HCT116 (cell line): ENCODE results near the gene CHST10. TPM values are rescaled to one million over a fixed set of nuclear protein-coding genes. Genes with fewer than 3 reads are reported as not detected.
"Not testable (repeated sequence)": the region's sequence is repeated elsewhere in the genome, so short reads cannot be mapped to it uniquely, and the experiment has no call there.

Experiments
- ATAC-seq: fragments of 200-7000 bp; cut with Tn5 transposase; 2 replicates; pipeline ENCODE4 v1.9.1; 2020; ENCODE audit warnings: mild to moderate bottlenecking, moderate library complexity
- BruUV-seq: library from RNA; stranded (reverse); fragments of 400-500 nt; replicated peaks from 2 replicates; lab custom pipeline; 2021; lab: Mats Ljungman, UMichigan
- CTCF ChIA-PET: fragments of 300-600 bp; sonication (Branson Sonifier 250); formaldehyde crosslinking; loops from one replicate; lab custom pipeline; 2021; ENCODE audit warnings: antibody characterized with exemption; lab: Charles Lee
- POLR2A ChIA-PET: fragments of 300-600, 350-600 bp; sonication (Branson Sonifier 250); formaldehyde crosslinking; loops from one replicate; lab custom pipeline; 2021; ENCODE audit warnings: antibody characterized with exemption; lab: Charles Lee
- RAD21 ChIA-PET, 2 experiments: fragments of 300-600 bp; sonication (Branson Sonifier 250); formaldehyde crosslinking; loops; one replicate each; lab custom pipeline; 2023; ENCODE audit warnings: low total read pairs in 2 of 2; ENCODE audit not compliant: uncharacterized antibody in 2 of 2, unreplicated experiment in 2 of 2, low non-redundant PET in 1 of 2; lab: Charles Lee
- DNase-seq: peaks from one replicate; pipeline ENCODE4 v3.0.0-alpha.2; 2010; ENCODE audit warnings: low read depth, low spot score
- H2AFZ ChIP-seq: fragments of 200-600 bp; shearing (Covaris generic), sonication (generic); 2 replicates; pipeline ENCODE4 v1.6.1; 2017; ENCODE audit warnings: low read depth, mixed run types, mixed read lengths, antibody characterized with exemption, low read length; ENCODE audit not compliant: poor library complexity, severe bottlenecking
- H3K27ac ChIP-seq: 2 replicates; pipeline ENCODE4 v1.5.1; 2012; ENCODE audit warnings: low read depth, low read length
- H3K27me3 ChIP-seq: fragments of 200-600 bp; sonication (generic); 2 replicates; pipeline ENCODE4 v1.6.1; 2016; ENCODE audit warnings: mixed run types, low read length, mixed read lengths; ENCODE audit not compliant: insufficient read depth
- H3K36me3 ChIP-seq, 2 experiments: fragments of 200-500 bp in 1 of 2; fragments of 200-600 bp in 1 of 2; sonication (Bioruptor generic) in 1 of 2; sonication (generic) in 1 of 2; 2 replicates each; pipeline versions ENCODE4 v1.5.1 to v1.6.1; 2014 to 2016; ENCODE audit warnings: low read length in 2 of 2, inconsistent platforms in 1 of 2, mixed read lengths in 1 of 2, mixed run types in 1 of 2; ENCODE audit not compliant: insufficient read depth in 2 of 2, control insufficient read depth in 1 of 2
- H3K4me1 ChIP-seq, 2 experiments: fragments of 200-600 bp in 1 of 2; sonication (generic) in 1 of 2; 2 replicates each; pipeline versions ENCODE4 v1.5.1 to v1.6.1; 2012 to 2017; ENCODE audit warnings: low read length in 2 of 2, inconsistent platforms in 1 of 2, mild to moderate bottlenecking in 1 of 2, mixed read lengths in 1 of 2, mixed run types in 1 of 2, moderate library complexity in 1 of 2; ENCODE audit not compliant: insufficient read depth in 2 of 2, control insufficient read depth in 1 of 2
- H3K4me2 ChIP-seq: fragments of 200-600 bp; sonication (generic); 2 replicates; pipeline ENCODE4 v1.6.1; 2017; ENCODE audit warnings: mixed run types, low read length, mixed read lengths
- H3K4me3 ChIP-seq, 2 experiments: fragments of 200-600 bp in 1 of 2; sonication (generic) in 1 of 2; replicated peaks in 1 of 2; 2 replicates each; pipeline ENCODE4 v1.5.1; 2011 to 2016; ENCODE audit warnings: low read length in 2 of 2, control low read depth in 1 of 2, low read depth in 1 of 2, mild to moderate bottlenecking in 1 of 2, mixed read lengths in 1 of 2, mixed run types in 1 of 2
- H3K79me2 ChIP-seq: fragments of 200-600 bp; sonication (generic); 2 replicates; pipeline ENCODE4 v1.6.1; 2017; ENCODE audit warnings: mild to moderate bottlenecking, mixed run types, low read length, moderate library complexity, mixed read lengths; ENCODE audit not compliant: insufficient read depth
- H3K9ac ChIP-seq: fragments of 200-600 bp; sonication (generic); 2 replicates; pipeline ENCODE4 v1.6.1; 2016; ENCODE audit warnings: low read length, mixed read lengths
- H3K9me2 ChIP-seq: fragments of 200-600 bp; sonication (generic), shearing (Covaris generic); 2 replicates; pipeline ENCODE4 v1.6.1; 2017; ENCODE audit warnings: mixed run types, mild to moderate bottlenecking, moderate library complexity; ENCODE audit not compliant: insufficient read depth
- H3K9me3 ChIP-seq, 2 experiments: fragments of 200-500 bp in 1 of 2; fragments of 200-600 bp in 1 of 2; sonication (Bioruptor generic) in 1 of 2; sonication (generic) in 1 of 2; 2 replicates each; pipeline ENCODE4 v1.6.1; 2014 to 2017; ENCODE audit warnings: low read length in 2 of 2, mixed read lengths in 2 of 2, inconsistent platforms in 1 of 2, low read depth in 1 of 2, mild to moderate bottlenecking in 1 of 2, mixed run types in 1 of 2, moderate library complexity in 1 of 2; ENCODE audit not compliant: control insufficient read depth in 1 of 2, insufficient read depth in 1 of 2
- H4K20me1 ChIP-seq: fragments of 200-600 bp; sonication (generic), shearing (Covaris generic); 2 replicates; pipeline ENCODE4 v1.6.1; 2017; ENCODE audit warnings: mixed run types, mild to moderate bottlenecking, moderate library complexity; ENCODE audit not compliant: insufficient read depth
- EGR1 ChIP-seq: IDR thresholded peaks from 2 replicates; pipeline ENCODE4 v1.6.1; 2012; ENCODE audit warnings: low read depth
- ELF1 ChIP-seq: IDR thresholded peaks from 2 replicates; pipeline ENCODE4 v1.6.1; 2012; ENCODE audit warnings: low read depth, borderline replicate concordance
- EZH2phosphoT487 ChIP-seq: fragments of 200-600 bp; IDR thresholded peaks from 2 replicates; pipeline ENCODE4 v1.6.1; 2018; ENCODE audit warnings: antibody characterized with exemption, borderline replicate concordance
- POLR2AphosphoS5 ChIP-seq: IDR thresholded peaks from 2 replicates; pipeline ENCODE4 v1.6.1; 2011; ENCODE audit warnings: mild to moderate bottlenecking, low read depth, low read length, moderate library complexity
- TCF7L2 ChIP-seq: IDR thresholded peaks from 2 replicates; pipeline ENCODE4 v1.7.0; 2011; ENCODE audit warnings: borderline replicate concordance, inconsistent platforms; ENCODE audit not compliant: insufficient read depth, insufficient read length; ENCODE audit errors: extremely low read depth
- ZNF274 ChIP-seq: fragments of 200-500 bp; sonication (Bioruptor generic); IDR thresholded peaks from 2 replicates; pipeline ENCODE4 v1.6.1; 2014; ENCODE audit warnings: mild to moderate bottlenecking, low read depth, low read length, inconsistent platforms
- intact Hi-C: fragments of 100-400 bp; cut with micrococcal nuclease; formaldehyde crosslinking; loops from 2 replicates; pipeline ENCODE4 v1.10.0; 2022
- total RNA-seq: library from RNA; stranded (reverse); gene quantifications from one replicate; pipeline ENCODE4 v1.2.1, GENCODE V29; 2021; ENCODE audit not compliant: unreplicated experiment
- TF ChIP-seq, protein P1 (sequence below): IDR thresholded peaks from 2 replicates; pipeline ENCODE4 v1.6.1; 2012
- TF ChIP-seq, protein P2 (sequence below), 3 experiments: fragments of 200-600 bp in 1 of 3; sonication (generic) in 1 of 3; IDR thresholded peaks in 2 of 3; conservative IDR thresholded peaks in 1 of 3; 2 replicates each; pipeline ENCODE4 v1.5.1; 2012 to 2017; ENCODE audit warnings: low read depth in 2 of 3, low read length in 2 of 3, antibody characterized with exemption in 1 of 3, borderline replicate concordance in 1 of 3, control low read depth in 1 of 3, mild to moderate bottlenecking in 1 of 3, mixed read lengths in 1 of 3, mixed run types in 1 of 3, moderate library complexity in 1 of 3; ENCODE audit not compliant: insufficient read depth in 1 of 3

CHST10 gene
- total RNA-seq, 1 experiment from 2014 or later, result 0.27 TPM

DNA sequence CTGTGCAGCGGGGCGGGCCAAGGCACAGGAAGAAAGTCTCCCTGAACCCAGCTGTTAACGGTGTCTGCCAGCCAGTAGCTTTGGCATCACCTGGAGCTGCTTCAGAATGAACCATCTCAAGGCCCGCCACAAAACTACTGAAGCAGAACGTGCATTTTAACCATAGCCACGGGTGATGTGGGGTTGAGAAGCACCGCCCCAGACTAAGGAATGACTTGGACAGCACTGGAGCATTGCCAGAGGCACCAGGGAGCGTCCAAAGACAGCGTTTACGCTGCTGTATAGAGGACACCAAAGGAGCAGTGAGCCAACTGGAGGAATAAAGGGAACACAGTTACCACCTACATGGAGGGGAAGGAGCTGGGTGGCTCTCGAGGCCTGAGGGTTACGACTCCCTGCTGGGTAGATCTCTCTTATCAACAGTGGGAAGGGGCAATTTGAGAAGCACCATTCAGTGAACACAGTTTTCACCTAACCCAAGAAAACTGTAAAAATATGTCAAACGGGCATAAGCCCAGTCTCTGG, 66.7 kb downstream of the CHST10 start (continued):
- no peak for TF ChIP-seq TCF7L2
- no peak for TF ChIP-seq POLR2AphosphoS5
- no peak for TF ChIP-seq ZNF274
- TF ChIP-seq, protein P1, sequence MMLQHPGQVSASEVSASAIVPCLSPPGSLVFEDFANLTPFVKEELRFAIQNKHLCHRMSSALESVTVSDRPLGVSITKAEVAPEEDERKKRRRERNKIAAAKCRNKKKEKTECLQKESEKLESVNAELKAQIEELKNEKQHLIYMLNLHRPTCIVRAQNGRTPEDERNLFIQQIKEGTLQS, result no peak
- no peak for TF ChIP-seq EZH2phosphoT487
- TF ChIP-seq ELF1, result no peak
- no peak for TF ChIP-seq EGR1
- TF ChIP-seq, protein P2, sequence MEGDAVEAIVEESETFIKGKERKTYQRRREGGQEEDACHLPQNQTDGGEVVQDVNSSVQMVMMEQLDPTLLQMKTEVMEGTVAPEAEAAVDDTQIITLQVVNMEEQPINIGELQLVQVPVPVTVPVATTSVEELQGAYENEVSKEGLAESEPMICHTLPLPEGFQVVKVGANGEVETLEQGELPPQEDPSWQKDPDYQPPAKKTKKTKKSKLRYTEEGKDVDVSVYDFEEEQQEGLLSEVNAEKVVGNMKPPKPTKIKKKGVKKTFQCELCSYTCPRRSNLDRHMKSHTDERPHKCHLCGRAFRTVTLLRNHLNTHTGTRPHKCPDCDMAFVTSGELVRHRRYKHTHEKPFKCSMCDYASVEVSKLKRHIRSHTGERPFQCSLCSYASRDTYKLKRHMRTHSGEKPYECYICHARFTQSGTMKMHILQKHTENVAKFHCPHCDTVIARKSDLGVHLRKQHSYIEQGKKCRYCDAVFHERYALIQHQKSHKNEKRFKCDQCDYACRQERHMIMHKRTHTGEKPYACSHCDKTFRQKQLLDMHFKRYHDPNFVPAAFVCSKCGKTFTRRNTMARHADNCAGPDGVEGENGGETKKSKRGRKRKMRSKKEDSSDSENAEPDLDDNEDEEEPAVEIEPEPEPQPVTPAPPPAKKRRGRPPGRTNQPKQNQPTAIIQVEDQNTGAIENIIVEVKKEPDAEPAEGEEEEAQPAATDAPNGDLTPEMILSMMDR (IDR thresholded peaks at IDR 0.05 in 2 of 3, conservative IDR thresholded peaks at IDR 0.05 in 1 of 3; ENCODE audit: borderline replicate concordance in 1 of 3, insufficient read depth in 1 of 3, low read depth in 2 of 3, low read length in 2 of 3), result no peak
- TF ChIP-seq, all 23 proteins: peak for 0

DNA sequence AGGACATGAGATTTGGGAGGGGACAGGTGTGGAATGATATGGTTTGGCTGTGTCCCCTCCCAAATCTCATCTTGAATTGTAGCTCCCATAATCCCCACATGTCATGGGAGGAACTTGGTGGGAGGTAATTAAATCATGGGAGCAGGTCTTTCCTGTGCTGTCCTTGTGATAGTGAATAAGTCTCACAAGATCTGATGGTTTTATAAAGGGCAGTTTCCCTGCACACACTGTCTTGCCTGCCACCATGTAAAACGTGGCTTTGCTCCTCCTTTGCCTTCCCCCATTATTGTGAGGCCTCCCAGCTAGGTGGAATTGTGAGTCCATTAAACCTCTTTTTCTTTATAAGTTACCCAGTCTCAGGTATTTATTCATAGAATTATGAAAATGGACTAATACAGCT, 72.3 kb downstream of the CHST10 start:
- H3K79me2 ChIP-seq, RAD21 ChIA-PET, POLR2A ChIA-PET, CTCF ChIA-PET, H3K27me3 ChIP-seq, BruUV-seq, H3K9me3 ChIP-seq, H3K4me1 ChIP-seq, DNase-seq, H3K27ac ChIP-seq, ATAC-seq, intact Hi-C loops, H3K4me3 ChIP-seq, H3K9ac ChIP-seq, H3K9me2 ChIP-seq, H3K4me2 ChIP-seq, H2AFZ ChIP-seq, H4K20me1 ChIP-seq, H3K36me3 ChIP-seq: not testable (repeated sequence)
